Stimulated activated CD4-positive, alpha-beta T cell treated with anti-CD3 and anti-CD28 coated beads, Interleukin-12 subunit alpha, Interleukin-12 subunit beta, amount 100 ng/mL, for 24 hours (primary cell): Measurements from ENCODE around the gene PTPRN2.
A peak's percentile ranks its signal among the peaks of the same experiment; 100 is the strongest.
"Not testable (repeated sequence)": the region's sequence is repeated elsewhere in the genome, so short reads cannot be mapped to it uniquely, and the experiment has no call there.

Experiments
- DNase-seq, 2 experiments: peaks; one replicate each; pipeline ENCODE4 v3.0.0-alpha.2; 2020; ENCODE audit warnings: low read depth in 2 of 2

The PTPRN2 gene

DNA sequence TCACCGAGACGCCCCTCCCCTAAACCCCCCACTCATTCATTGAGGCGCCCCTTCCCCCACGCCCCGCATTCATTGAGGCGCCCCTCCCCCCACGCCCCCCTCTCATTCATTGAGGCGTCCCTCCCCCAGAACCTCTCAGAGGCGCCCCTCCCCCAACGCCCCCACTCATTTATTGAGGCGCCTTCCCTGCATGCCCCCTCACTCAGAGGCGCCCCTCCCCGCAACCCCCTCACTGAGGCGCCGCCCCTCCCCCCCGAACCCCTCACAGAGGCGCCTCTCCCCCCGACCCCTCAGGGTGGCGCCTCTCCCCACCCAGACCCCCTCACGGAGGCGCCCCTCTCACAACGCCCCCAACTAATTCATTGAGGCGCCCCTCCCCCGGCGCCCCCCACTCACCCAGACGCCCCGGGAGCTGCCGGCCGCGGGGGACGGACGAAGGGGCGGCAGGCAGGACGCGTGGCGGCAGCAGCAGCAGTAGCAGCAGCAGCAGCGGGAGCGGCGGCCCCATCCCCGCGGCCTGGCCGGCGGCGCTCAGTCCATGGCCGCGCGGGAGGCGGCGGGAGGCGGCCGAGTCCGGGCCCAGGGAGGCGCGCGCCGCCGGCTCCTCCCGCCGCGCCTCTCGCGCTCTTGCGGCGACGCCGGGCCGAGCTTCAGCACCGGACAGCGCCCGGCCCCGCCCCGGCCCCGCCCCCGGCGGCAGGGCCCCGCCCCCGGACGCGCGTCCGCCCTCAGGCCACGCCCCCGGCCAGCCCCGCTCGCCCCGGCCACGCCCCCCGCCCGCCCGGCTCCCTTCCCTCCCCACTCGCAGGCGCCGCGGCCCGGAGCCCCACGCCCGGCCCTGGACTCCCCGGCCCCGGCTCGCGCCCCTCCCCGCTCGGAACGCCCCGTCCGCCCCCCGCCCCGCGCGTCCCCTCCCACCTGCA lies at the start of gene PTPRN2:
PTPRN2 (minus strand) TSS at position 662 of the 923 bp plus-strand sequence.
- DNase-seq = peak; percentile 24 to 45

- DNase-seq = no peak
Observed at GRCh38 chr7:158633055-158633956, 45.7 kb upstream of the PTPRN2 start.

DNA sequence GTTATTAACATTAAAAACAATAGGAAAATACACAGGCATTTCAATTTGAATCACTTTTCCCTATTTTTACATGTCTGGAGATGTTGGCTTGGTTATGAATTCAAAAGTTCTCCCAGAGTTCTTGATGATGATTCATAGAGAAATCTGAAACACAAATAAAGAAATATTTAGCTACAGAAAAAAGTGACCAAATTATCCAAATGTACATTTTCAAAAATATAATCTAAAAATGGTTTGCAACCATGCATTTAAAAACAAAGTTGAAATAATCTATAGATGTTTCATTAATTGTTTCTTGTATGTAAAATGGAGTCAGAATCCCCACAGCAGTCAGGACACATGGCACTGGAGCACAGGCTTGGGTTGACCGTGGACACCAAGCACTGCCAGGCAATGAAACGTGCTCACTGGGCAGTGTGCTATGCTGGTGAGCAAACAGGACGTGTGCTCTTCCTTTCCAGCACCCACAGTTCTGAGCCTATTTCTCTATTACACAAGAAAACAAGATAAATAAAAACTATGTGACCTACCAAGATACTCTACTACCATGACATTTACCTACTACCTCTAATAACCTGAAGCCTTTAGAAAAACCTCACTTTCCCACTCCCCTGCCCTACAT lies 44.1 kb upstream of the PTPRN2 start:
- no peak for DNase-seq

GRCh38 chr7:158626289-158626688 lies 38.7 kb upstream of the PTPRN2 start:
- not testable (repeated sequence) for DNase-seq

GRCh38 chr7:158623241-158623640 lies 35.6 kb upstream of the PTPRN2 start:
- DNase-seq = no peak

- DNase-seq = no peak
Observed at GRCh38 chr7:158620839-158621441, 33.3 kb upstream of the PTPRN2 start.

DNA sequence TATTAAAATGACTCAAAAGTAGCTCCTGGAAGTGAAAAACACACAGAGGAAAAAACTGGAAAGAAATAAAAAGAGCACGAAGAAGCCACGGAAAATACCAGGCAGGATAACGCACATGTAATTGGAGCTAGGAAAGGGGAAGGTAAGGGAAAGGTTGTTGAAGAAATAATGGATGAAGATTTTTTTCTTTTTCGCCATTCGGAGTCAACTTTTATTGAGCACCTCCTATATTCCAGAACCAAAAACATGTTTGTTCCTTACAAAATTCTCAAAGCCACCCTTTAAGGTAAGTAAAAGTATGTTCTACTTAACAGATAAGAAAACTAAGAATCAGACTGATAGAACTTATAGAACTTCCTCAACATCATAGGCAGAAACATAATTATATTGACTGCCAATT lies 32.8 kb upstream of the PTPRN2 start:
- DNase-seq = no peak

DNA sequence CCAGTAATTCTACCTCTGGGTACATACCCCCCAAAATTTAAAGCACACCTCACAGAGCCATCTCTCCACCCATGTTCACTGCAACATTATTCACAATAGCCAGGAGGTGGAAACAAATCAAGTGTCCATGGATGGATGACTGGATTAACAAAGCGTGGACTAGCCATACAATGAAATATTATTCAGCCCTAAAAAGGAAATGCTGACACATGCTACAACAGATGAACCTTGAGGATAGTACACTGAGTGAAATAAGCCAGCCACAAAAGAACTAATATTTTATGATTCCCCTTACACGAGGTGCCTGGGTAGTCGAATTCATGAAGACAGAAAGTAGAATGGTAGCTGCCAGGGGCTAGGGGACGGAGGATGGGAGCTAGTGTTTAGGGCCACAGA lies 31.1 kb upstream of the PTPRN2 start:
- no peak for DNase-seq

- no peak for DNase-seq
Observed at GRCh38 chr7:158617737-158618128, 30.1 kb upstream of the PTPRN2 start.

DNA sequence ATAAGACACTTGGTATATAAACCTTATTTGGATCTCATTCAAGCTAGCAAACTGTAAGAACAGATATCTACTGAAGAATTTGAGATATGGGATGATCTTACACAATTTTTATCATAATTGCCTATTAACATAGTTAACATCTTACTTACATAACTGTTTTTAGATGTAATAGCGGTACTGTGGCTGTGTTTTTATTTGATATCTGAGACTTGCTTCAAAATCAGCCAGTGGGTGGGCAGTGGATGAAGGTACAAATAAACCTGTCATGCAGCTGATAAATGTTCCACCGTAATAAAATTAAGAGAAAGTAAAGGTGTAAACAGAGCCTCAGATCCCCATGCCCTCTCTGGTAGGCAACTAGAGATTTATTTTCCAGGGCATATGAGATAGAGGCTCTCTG lies 28.4 kb upstream of the PTPRN2 start:
- DNase-seq = no peak

DNA sequence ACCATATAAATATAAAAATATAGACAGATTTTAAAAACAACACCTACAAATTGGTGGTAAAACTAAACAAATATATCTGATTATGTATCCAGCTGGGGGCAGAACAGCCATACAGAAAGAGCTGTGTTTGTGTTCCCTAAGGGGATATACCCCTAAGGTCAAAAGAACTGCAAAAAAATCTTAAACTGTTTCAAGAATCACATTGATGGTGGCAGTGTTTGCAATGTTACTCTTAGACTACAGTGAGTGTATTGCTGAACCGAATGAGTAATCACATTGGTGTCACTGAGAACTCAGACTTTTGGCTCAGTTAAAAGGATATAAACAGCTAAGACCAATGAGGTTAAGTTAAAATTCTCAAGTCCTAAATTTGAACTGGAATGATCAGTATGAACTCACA lies 27.1 kb upstream of the PTPRN2 start:
- no peak for DNase-seq

GRCh38 chr7:158613481-158613880 lies 25.9 kb upstream of the PTPRN2 start:
- DNase-seq = no peak

GRCh38 chr7:158612546-158612945 lies 24.9 kb upstream of the PTPRN2 start:
- no peak for DNase-seq

DNA sequence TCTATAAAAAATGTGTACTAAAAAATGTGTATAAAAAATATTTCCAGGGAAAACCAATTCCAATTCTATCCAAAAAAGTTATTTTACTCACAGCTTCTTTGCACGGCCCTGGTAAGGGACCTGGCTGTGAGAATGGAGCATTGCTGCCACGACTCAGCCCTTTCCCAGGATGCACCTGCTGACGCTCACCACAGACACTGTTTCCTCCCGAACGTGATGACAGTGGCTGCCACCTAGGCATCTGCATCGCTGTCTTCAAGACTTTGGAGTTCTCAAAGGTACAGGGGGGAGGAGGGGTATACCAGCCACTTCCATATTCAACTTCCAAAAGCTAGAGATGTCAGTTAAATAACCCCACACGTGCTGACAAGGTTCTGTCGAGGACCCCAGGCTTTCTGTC lies 23.9 kb upstream of the PTPRN2 start:
- no peak for DNase-seq

- no peak for DNase-seq
Observed at GRCh38 chr7:158609313-158609974, 21.8 kb upstream of the PTPRN2 start.

DNA sequence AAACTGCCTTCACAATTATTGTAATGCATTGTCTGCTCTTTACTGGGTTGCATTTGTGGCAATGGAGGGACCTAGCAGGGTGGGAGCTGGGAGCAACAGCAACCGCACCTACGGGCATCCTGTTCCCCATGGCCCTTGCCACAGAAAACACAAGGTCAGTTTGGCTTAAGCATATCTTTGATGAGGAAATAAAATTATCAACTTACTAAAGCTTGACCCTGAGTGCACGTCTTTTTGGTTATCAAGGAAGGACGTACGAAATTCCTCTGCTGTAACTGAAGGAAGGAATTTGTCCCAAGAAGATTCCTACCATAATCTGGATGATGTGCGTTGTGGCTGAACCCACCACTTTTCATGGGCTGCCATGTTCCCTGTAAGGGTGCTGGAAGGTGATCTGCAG lies 19.9 kb upstream of the PTPRN2 start:
- no peak for DNase-seq

DNA sequence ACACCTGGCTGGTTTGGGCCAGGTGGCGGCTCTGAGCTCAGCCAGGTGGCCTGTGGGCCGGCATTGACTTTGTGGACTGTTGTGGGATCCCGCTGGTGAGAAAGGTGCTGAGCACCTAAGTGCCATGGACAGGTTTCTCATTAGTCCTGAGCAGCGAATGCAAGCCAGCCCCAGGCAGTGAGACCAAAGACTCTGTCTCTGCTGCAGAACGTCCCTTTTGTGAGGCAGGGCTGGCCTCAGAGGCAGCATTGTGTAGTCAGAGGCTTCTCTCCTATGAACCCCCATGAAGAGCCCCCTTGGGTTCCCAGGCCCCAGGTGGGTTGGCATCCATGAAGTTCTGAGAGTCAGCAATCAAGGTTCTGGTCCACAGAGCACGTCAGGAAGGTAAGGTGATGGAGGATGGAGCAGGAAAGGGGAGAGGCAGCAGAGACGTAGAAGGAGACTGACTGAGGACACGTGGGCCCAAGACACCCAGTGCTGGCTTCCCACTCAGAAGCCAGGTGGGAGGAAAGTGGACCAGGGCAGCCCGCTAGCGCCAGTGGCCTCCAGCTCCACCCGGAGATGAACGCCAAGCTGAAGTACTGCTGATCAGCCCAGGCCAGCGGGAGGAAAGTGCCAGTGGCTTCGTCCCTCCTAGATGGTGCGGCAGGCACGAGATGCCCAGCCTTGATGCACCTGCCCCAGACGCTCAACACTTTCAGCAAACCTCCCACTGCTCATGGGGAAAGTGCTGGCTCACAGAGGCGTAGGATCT lies 19.2 kb upstream of the PTPRN2 start:
- no peak for DNase-seq

- DNase-seq = no peak
Observed at GRCh38 chr7:158606129-158606528, 18.5 kb upstream of the PTPRN2 start.

DNA sequence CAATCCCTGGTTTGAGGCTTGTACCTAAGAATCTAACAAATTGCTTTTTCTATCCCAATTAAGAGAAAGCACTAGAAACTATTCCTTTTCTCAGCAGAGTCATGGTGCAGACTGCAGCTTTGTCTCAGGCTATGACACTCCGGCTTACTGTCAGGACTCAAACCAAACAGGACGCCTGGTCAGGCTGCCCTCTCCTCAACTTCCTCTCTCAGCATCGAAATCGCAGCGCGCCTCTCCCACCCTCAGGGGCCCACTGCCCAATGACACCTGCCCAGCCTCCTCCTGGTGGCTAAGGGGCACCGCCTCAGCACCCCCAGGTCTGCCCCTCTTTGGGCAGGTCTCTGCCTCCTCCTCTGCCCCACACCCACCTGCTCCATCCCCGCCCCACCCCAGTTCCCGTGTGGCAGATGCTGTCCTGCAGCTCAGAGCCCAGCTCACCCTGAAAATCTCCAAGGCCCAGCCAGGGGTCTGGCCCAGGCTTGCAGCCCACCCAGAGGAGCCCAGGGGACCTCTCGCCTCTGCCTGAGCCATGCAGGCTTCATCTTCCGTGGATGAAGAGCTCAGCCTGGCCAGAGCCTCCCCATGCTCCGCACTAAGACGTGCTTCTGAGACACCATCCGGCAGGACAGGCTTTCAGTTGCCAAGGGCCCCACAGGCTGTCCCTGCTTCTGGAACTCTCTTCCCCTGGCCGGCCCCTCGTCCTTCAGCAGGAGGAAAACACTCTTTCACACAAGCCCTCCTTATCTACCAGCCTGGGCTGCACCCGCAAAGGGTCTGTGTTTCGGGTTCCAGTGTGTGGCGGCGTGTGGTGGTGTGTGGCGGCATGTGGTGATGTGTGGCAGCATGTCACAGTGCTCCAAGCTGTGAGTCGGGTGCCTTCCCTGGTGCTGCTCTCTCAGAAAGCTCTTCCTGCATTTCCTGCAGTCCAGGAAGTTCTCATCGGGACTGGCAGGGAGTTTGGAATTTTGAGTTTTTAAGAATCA lies 16.4 kb upstream of the PTPRN2 start:
- DNase-seq = no peak
